Smooth muscle cell (in vitro differentiated cells): ENCODE results near the gene OR4D5. TPM values are rescaled to one million over a fixed set of nuclear protein-coding genes. Genes with fewer than 3 reads are reported as not detected.

Experiments used
- DNase-seq: peaks from one replicate; lab custom pipeline; 2025; ENCODE audit not compliant: unreplicated experiment; lab: John Stamatoyannopoulos, UW
- H2AFZ ChIP-seq: fragments of 200-600 bp; sonication (generic); 2 replicates; pipeline ENCODE4 v1.6.0; 2016; ENCODE audit warnings: antibody characterized with exemption, low read depth, mild to moderate bottlenecking
- H3F3A ChIP-seq: fragments of 200-600 bp; sonication (generic); 2 replicates; pipeline ENCODE4 v1.6.0; 2017; ENCODE audit warnings: antibody characterized with exemption, low read depth
- H3K27ac ChIP-seq: fragments of 200-600 bp; sonication (generic); 2 replicates; pipeline ENCODE4 v1.5.1; 2016; ENCODE audit warnings: low read depth, mild to moderate bottlenecking
- H3K27me3 ChIP-seq: fragments of 200-600 bp; sonication (generic); 2 replicates; pipeline ENCODE4 v1.6.1; 2016; ENCODE audit warnings: low read depth, mild to moderate bottlenecking
- H3K36me3 ChIP-seq: fragments of 200-600 bp; sonication (generic); 2 replicates; pipeline ENCODE4 v1.5.1; 2016; ENCODE audit warnings: low read depth
- H3K4me1 ChIP-seq: fragments of 200-600 bp; sonication (generic); 2 replicates; pipeline ENCODE4 v1.5.1; 2016; ENCODE audit warnings: low read depth
- H3K4me2 ChIP-seq: fragments of 200-600 bp; sonication (generic); 2 replicates; pipeline ENCODE4 v1.6.0; 2016; ENCODE audit warnings: mild to moderate bottlenecking
- H3K4me3 ChIP-seq: fragments of 200-600 bp; sonication (generic); 2 replicates; pipeline ENCODE4 v1.5.1; 2016; ENCODE audit warnings: mild to moderate bottlenecking
- H3K79me2 ChIP-seq: fragments of 200-600 bp; sonication (generic); 2 replicates; pipeline ENCODE4 v1.6.0; 2016; ENCODE audit warnings: low read depth, mild to moderate bottlenecking
- H3K9ac ChIP-seq: fragments of 200-600 bp; sonication (generic); 2 replicates; pipeline ENCODE4 v1.6.0; 2016; ENCODE audit warnings: low read depth
- H3K9me3 ChIP-seq: fragments of 200-600 bp; sonication (generic); replicated peaks from 2 replicates; pipeline ENCODE4 v1.5.1; 2016; ENCODE audit warnings: low read depth
- H4K20me1 ChIP-seq: fragments of 200-600 bp; sonication (generic); 2 replicates; pipeline ENCODE4 v1.6.0; 2016; ENCODE audit warnings: low read depth
- WGBS: methylation state at CpG from one replicate; pipeline ENCODE4 v1.1.7; 2016; ENCODE audit warnings: low lambda C conversion rate; 5-methylcytosine and 5-hydroxymethylcytosine counted together
- polyA plus RNA-seq: library from polyadenylated mRNA; unstranded; fragments of >200 nt; fragmentation: Nextera tagmentation; extraction: Ambion mirVana; gene quantifications from 2 replicates; pipeline ENCODE4 v1.2.1, GENCODE V29; 2016
- total RNA-seq: library from RNA; depleted of rRNA; stranded (reverse); fragments of >200 nt; gene quantifications from 2 replicates; pipeline ENCODE4 v1.2.3, GENCODE V29; 2014
- TF ChIP-seq, protein P1 (sequence below): fragments of 200-600 bp; sonication (generic); IDR thresholded peaks from 2 replicates; pipeline ENCODE4 v1.5.1; 2017; ENCODE audit warnings: borderline replicate concordance, mild to moderate bottlenecking, antibody characterized with exemption; ENCODE audit not compliant: insufficient read depth, poor library complexity, severe bottlenecking

Gene OR4D5
- total and polyA plus RNA-seq, 2 experiments from 2014 or later, result not detected

GRCh38 chr11:123903932-123904331, 35.5 kb upstream of the OR4D5 start:
- TF ChIP-seq, protein P1, sequence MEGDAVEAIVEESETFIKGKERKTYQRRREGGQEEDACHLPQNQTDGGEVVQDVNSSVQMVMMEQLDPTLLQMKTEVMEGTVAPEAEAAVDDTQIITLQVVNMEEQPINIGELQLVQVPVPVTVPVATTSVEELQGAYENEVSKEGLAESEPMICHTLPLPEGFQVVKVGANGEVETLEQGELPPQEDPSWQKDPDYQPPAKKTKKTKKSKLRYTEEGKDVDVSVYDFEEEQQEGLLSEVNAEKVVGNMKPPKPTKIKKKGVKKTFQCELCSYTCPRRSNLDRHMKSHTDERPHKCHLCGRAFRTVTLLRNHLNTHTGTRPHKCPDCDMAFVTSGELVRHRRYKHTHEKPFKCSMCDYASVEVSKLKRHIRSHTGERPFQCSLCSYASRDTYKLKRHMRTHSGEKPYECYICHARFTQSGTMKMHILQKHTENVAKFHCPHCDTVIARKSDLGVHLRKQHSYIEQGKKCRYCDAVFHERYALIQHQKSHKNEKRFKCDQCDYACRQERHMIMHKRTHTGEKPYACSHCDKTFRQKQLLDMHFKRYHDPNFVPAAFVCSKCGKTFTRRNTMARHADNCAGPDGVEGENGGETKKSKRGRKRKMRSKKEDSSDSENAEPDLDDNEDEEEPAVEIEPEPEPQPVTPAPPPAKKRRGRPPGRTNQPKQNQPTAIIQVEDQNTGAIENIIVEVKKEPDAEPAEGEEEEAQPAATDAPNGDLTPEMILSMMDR, result no peak
- H3K79me2 ChIP-seq, result no peaks in the 10 kb centered on the region
- H3K36me3 ChIP-seq, result no peaks in the 10 kb centered on the region
- no peaks in the 10 kb centered on the region for H3K27me3 ChIP-seq
- no peaks in the 10 kb centered on the region for H3F3A ChIP-seq
- H3K4me2 ChIP-seq, result no peak overlapping the region
- no peak overlapping the region for H2AFZ ChIP-seq
- no peaks in the 10 kb centered on the region for H3K9me3 ChIP-seq
- WGBS, result 92% methylated on average over 2 of the region's 2 CpGs
- H3K27ac ChIP-seq, result no peak overlapping the region
- no peak for DNase-seq
- no peak overlapping the region for H3K9ac ChIP-seq
- peaks cover 7% of the 10 kb centered on the region for H3K4me1 ChIP-seq
- no peak overlapping the region for H3K4me3 ChIP-seq
- H4K20me1 ChIP-seq, result no peaks in the 10 kb centered on the region

DNA sequence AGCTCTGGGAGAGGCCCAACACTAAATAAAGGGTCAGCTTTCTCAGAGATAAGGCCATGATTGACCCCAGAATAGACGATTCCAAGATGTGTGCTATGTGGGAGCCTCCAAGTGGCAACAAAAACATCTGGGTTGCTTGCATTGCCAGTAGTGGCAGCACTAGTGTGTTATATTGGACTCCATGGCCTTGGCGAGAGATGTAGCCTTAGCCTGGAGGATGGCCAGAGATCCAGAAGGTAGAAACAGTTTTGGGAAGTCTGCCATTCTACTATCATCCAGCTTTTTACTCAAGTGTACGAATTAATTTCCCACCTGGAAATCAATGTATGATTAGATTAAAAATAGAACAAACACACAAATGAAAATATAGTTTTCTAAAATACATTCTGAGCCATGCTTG, 34.5 kb upstream of the OR4D5 start:
- H2AFZ ChIP-seq, result no peak overlapping the region
- H3K9ac ChIP-seq, result no peak overlapping the region
- no peak for DNase-seq
- H3K9me3 ChIP-seq, result no peaks in the 10 kb centered on the region
- no peaks in the 10 kb centered on the region for H4K20me1 ChIP-seq
- no peaks in the 10 kb centered on the region for H3K27me3 ChIP-seq
- no peaks in the 10 kb centered on the region for H3F3A ChIP-seq
- WGBS, result 90% methylated on average over 3 of the region's 3 CpGs
- H3K4me1 ChIP-seq, result peaks cover 7% of the 10 kb centered on the region
- no peak overlapping the region for H3K4me2 ChIP-seq
- TF ChIP-seq, protein P1, result no peak
- no peak overlapping the region for H3K27ac ChIP-seq
- no peaks in the 10 kb centered on the region for H3K79me2 ChIP-seq
- no peak overlapping the region for H3K4me3 ChIP-seq
- H3K36me3 ChIP-seq, result no peaks in the 10 kb centered on the region

GRCh38 chr11:123905826-123906225, 33.6 kb upstream of the OR4D5 start:
- WGBS, result 72% methylated on average over 3 of the region's 3 CpGs
- H3K4me3 ChIP-seq, result no peak overlapping the region

DNA sequence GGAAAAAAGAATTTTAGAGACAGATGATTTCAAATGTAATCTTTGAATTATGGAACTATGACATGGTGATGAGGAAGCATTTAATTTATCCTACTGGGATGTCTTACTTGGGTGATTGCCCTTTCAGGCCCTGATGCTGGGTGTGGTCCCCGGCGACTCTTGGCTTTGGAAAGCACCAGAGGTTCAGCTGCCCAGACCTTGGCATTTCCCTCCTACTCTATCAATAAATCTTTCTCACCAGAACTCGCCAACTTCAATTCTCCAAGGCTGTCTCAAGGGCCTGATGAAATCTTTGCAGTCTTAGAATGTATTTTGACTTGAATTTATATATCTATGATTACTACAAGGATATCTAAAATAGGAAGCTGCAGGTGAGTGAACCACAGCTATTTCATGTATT, 18.5 kb upstream of the OR4D5 start:
- Histone ChIP-seq H3K27me3 (no peaks in the 10 kb centered on the region), H4K20me1 (no peaks in the 10 kb centered on the region), H3K4me2 (no peak overlapping the region), H3K9me3 (no peaks in the 10 kb centered on the region), H3K79me2 (no peaks in the 10 kb centered on the region), H2AFZ (no peak overlapping the region), H3K36me3 (no peaks in the 10 kb centered on the region), H3K4me1 (no peaks in the 10 kb centered on the region), H3F3A (no peaks in the 10 kb centered on the region), H3K4me3 (no peak overlapping the region), H3K27ac (no peak overlapping the region), H3K9ac (no peak overlapping the region)
- DNase-seq, result no peak
- WGBS, result 93% methylated on average over 3 of the region's 3 CpGs
- TF ChIP-seq, protein P1, result no peak

More at GRCh38 chr11:123905826-123906225, 33.6 kb upstream of the OR4D5 start:
- Histone ChIP-seq H3K27me3 (no peaks in the 10 kb centered on the region), H4K20me1 (no peaks in the 10 kb centered on the region), H3K9me3 (no peaks in the 10 kb centered on the region), H2AFZ (no peak overlapping the region), H3K4me1 (peaks cover 7% of the 10 kb centered on the region), H3K79me2 (no peaks in the 10 kb centered on the region), H3F3A (no peaks in the 10 kb centered on the region), H3K4me2 (no peak overlapping the region), H3K27ac (no peak overlapping the region), H3K9ac (no peak overlapping the region), H3K36me3 (no peaks in the 10 kb centered on the region)
- no peak for DNase-seq
- TF ChIP-seq, protein P1, result no peak
